ENCODE results near the gene AK9. TPM values are rescaled to one million over a fixed set of nuclear protein-coding genes. Genes with fewer than 3 reads are reported as not detected.

AK9 gene
- total and polyA plus RNA-seq, 2 of the 4 experiments (the other 2 are of a cell fraction): 1.7 to 1.8 TPM

- TF ChIP-seq MAFK (IDR thresholded peaks at IDR 0.05; ENCODE audit: low read depth, low read length) (no peak), POLR2A (IDR thresholded peaks at IDR 0.05; ENCODE audit: low read depth, low read length) (no peak), CEBPB (IDR thresholded peaks at IDR 0.05; ENCODE audit: low read depth, low read length) (0 out of 2 replicates have a peak, but pooled peaks have one; percentile 27), RCOR1 (IDR thresholded peaks at IDR 0.05; ENCODE audit: insufficient replicate concordance, low read length) (no peak)
Measured at GRCh38 chr6:109467696-109468095, 223.3 kb downstream of the AK9 start.

More at GRCh38 chr6:109467696-109468095, 223.3 kb downstream of the AK9 start:
- H4K91ac ChIP-seq (ENCODE audit: insufficient read depth, low read depth, low read length): no peak overlapping the region
- H3K4me2 ChIP-seq (ENCODE audit: low read depth, low read length): peak overlapping the region; percentile 57; the same call in 1 of the 2 replicates
- H2AK9ac ChIP-seq (replicated peaks; ENCODE audit: low read depth, low read length, poor library complexity): no peak overlapping the region
- CTCF ChIA-PET: no interaction called here
- no peak overlapping the region for H2BK20ac ChIP-seq (ENCODE audit: low read depth, low read length)
- no peak overlapping the region for H3K4ac ChIP-seq (ENCODE audit: low read depth, low read length)
- H3K4me1 ChIP-seq (ENCODE audit: control insufficient read depth, insufficient read depth, low read length): peaks cover 5% of the 10 kb centered on the region
- DNase-seq: peak; percentile 55
- no peaks in the 10 kb centered on the region; the same call in 1 of the 2 replicates for H4K20me1 ChIP-seq (ENCODE audit: insufficient read depth, low read length)
- intact Hi-C loops (cut with micrococcal nuclease) (no loop called here), in situ Hi-C loops (cut with MboI; ENCODE audit: low sequenced_read_pairs) (no loop called here), dilution Hi-C loops (cut with HindIII; ENCODE audit: low sequenced_read_pairs, unreplicated experiment) (no loop called here)
- no peak overlapping the region for H4K8ac ChIP-seq (ENCODE audit: low read depth in 2 of 2, low read length in 2 of 2)
- peaks cover 15 to 42% of the 10 kb centered on the region in 2 experiments; a peak in 3 of 4 replicates for H3K79me1 ChIP-seq (ENCODE audit: low read depth in 1 of 2, low read length in 2 of 2)
- H3K56ac ChIP-seq (ENCODE audit: extremely low read depth, insufficient read depth, low read length): no peak overlapping the region
- no peak overlapping the region for H2AK5ac ChIP-seq (ENCODE audit: low read depth, low read length)
- H3K27me3 ChIP-seq (ENCODE audit: control insufficient read depth, insufficient read depth, low read length): no peaks in the 10 kb centered on the region
- H4K5ac ChIP-seq (ENCODE audit: low read depth, low read length): no peak overlapping the region
- WGBS, 2 experiments (ENCODE audit: extremely low coverage in 2 of 2, insufficient read length in 1 of 2): 67 to 100% methylated on average over 1 to 2 of the region's 6 CpGs
- no peak overlapping the region for H3K27ac ChIP-seq (ENCODE audit: insufficient read depth, low read length)
- H2BK15ac ChIP-seq (ENCODE audit: low read depth, low read length): no peak overlapping the region
- peak; percentile 62 for ATAC-seq (ENCODE audit: low read depth)
- H3K14ac ChIP-seq (replicated peaks; ENCODE audit: low read depth, low read length): no peak overlapping the region
- no peak overlapping the region for H2BK120ac ChIP-seq (ENCODE audit: low read depth, low read length)
- H3K9me1 ChIP-seq (ENCODE audit: insufficient read depth, low read length): peaks cover 8% of the 10 kb centered on the region
- no peak overlapping the region for H3K4me3 ChIP-seq (ENCODE audit: insufficient read depth, low read depth, low read length)
- no TSS peak for BruUV-seq (replicated peaks)
- no peak overlapping the region for H3K9ac ChIP-seq (ENCODE audit: low read depth, low read length)
- no peak overlapping the region for H2AFZ ChIP-seq (replicated peaks; ENCODE audit: low read length, poor library complexity)
- peak overlapping the region; percentile 35 for H2BK5ac ChIP-seq (ENCODE audit: low read depth, low read length, poor library complexity, severe bottlenecking)
- H3K9me3 ChIP-seq (ENCODE audit: control insufficient read depth, insufficient read depth, low read length): no peaks in the 10 kb centered on the region
- POLR2A ChIA-PET (ENCODE audit: unreplicated experiment): no interaction called here
- H3K36me3 ChIP-seq (ENCODE audit: control insufficient read depth, insufficient read depth, low read length): peaks cover 44% of the 10 kb centered on the region
- H3K23ac ChIP-seq (ENCODE audit: low read depth, low read length): no peak overlapping the region
- H3K18ac ChIP-seq (ENCODE audit: low read depth, low read length): no peak overlapping the region
